ENCODE results near the gene RHBDF2.

Gene RHBDF2

DNA sequence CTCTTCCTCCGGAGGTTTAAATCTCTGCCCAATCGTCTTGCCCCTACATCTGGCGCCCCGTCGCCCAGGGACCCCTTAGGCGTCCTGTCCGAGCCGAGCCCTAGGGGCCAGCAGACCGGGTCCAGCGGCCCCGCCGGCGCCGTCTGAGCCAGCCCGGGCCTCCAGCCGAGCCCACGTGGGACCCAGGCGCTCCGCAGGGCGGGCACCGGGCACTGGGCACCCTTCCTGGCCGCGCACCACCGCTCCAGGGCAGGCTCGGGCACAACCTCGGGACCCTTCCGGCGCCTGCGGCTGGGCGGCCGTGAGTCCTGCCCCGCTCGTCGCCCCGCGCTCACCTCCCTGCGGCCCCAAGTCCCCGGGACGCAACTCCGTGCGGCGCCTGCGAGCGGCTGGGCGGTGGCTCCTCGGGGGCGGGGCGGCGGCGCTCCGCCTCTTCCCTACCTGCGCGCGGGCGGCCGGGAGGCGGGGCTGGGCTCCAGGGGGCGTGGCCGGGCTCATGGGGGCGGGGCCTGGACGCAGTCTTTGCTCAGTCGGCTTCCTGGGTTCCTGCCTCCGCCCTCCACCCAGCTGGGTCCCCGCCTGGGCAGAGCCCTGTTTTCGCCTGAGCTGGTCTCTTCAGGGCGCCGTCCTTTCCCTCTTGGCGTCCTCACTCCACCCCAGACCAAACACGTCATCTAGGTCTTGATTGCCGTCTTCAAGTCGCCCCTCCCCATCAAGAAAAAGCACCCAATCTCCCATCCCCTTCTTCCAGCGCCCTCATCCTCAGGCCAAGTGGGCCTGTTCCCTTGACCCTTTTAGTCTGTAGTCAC is at the start of gene RHBDF2:
Gene RHBDF2 (minus strand): TSS at position 406 of the 809 bp plus-strand sequence. CDS start 19,899 bp downstream, outside the sequence.
- DNase-seq (ENCODE audit: low read depth), result peak; percentile 93

DNA sequence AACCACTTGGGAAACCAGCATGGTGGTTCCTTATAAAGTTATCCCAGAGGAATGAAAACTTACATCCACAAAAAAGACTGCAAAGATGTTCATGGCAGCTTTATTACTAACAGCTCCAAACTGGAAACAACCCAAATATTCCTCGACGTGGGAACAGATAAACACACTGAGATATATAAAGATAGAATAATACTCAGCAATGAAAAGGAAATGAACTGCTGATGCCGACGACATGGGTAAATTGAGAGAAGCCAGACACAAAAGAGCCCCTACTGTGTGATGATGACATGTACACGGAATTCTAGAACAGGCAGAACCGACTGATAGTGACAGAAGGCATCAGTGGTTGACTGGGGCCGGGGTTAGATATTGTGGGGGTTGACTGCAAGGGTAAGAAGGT is 48.3 kb upstream of the RHBDF2 start:
- DNase-seq (ENCODE audit: low read depth), result no peak

GRCh38 chr17:76549215-76549518 is 47.9 kb upstream of the RHBDF2 start:
- no peak for DNase-seq (ENCODE audit: low read depth)

- DNase-seq (ENCODE audit: low read depth), result no peak
These were observed 47.4 kb upstream of the RHBDF2 start for GRCh38 chr17:76548378-76549214.

DNA sequence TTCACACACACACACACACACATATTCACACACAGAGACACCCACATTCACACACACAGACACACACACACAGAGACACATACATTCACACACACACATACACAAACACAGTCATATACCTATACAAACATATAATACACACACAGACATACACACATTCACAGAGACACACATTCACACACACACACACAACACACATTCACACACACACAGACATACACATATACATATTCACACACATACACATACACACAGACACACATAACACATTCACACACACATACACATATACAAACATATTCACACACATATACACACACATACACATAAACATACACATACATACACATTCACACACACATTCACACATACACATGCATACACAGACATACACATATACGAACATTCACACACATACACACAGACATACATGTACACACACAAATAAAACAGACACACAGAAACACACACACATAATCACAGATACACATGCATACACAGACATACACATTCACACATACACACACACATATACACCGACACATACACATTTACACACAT is 46.5 kb upstream of the RHBDF2 start:
- no peak for DNase-seq (ENCODE audit: low read depth)

GRCh38 chr17:76547183-76547641 is 46.0 kb upstream of the RHBDF2 start:
- peak; percentile 46 for DNase-seq (ENCODE audit: low read depth)

DNA sequence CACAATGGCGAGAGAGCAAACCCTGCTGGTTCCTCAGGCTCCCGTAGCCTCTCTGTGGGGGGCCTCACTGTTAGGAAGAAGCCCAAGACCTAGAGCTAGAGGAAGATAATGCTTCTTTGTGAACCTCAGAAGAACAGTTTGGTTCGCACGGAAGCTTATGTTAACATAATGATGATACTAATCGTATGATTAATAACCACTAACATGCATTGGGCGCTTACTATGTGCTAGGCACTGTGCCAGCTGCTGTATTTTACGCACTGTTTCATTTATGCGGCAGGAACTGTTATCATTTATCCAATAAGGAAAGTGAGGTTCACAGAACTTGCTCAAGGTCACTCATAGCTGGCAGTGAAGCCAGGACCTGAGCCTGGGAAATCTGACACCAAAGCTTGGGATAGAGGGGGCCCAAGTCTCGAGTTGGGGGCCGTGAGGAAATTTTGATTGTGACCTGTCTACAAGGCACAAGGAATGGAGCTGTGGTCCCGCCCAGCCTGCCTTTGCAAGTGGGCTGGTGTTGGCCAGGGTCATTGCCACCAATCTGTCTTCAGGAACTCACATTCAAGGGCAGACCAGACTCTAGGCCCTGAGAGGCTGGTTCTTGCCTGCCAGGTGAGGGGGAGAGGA is 45.4 kb upstream of the RHBDF2 start:
- DNase-seq (ENCODE audit: low read depth), result no peak

GRCh38 chr17:76545918-76546555 is 44.8 kb upstream of the RHBDF2 start:
- DNase-seq (ENCODE audit: low read depth), result no peak

- DNase-seq (ENCODE audit: low read depth), result no peak
These were observed 43.5 kb upstream of the RHBDF2 start for GRCh38 chr17:76544546-76545365.

DNA sequence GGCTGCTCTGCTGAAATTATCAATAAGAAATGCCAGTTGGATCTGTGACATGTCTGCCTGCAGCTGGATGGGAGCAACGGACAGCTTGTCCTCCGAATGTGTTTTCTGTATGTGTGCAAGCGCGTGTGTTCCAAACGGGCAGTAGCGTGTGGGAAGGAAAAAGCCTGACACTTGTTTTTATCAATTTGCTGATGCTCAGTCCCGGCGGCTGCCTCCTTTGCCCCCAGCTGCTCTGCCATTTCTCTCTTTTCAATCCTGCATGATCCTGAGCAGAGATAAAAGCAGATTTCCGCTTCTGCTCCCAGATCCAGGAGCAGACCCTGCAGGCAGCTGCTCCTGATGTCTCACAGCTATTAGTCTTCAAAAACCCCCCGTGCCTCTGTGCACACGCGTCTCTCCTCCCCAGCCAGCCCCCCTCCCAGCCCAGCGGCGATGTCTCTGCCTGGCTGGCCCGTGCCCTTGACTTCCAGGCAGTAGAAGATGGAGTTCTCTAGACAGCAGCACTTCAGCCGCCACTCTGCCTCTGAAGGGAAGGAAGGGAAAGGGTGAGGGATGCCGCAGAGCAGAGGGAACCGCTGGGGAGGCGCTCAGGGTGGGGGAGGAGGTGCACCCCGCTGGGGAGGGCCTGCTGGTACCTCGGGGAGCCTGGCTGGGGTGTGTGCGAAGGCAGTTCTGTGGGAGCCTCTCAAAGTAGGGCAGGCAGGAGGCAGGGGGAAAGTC is 42.8 kb upstream of the RHBDF2 start:
- DNase-seq (ENCODE audit: low read depth), result no peak

- no peak for DNase-seq (ENCODE audit: low read depth)
These were observed 42.2 kb upstream of the RHBDF2 start for GRCh38 chr17:76543482-76543825.

DNA sequence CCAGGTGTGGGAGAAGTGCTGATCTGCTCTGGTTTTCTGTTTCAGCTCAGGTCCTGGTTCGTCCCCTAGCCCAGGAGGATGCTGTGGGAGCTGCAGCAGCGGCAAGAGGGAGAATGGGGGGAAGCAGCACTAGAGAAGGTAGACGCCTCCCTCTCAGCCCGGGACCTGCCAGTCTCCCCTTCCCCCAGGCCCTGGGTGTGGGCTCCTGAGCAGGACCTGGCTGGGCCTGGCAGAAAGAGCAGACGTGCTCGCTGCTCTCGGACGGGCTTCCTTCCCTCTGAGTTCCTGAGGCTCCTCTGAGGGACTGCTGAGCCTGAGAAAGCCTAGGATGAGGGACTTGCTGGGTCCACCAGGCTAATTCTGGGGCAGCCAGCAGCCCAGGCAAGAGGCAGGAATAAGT is 41.8 kb upstream of the RHBDF2 start:
- DNase-seq (ENCODE audit: low read depth), result no peak

GRCh38 chr17:76542566-76542971 is 41.3 kb upstream of the RHBDF2 start:
- no peak for DNase-seq (ENCODE audit: low read depth)

DNA sequence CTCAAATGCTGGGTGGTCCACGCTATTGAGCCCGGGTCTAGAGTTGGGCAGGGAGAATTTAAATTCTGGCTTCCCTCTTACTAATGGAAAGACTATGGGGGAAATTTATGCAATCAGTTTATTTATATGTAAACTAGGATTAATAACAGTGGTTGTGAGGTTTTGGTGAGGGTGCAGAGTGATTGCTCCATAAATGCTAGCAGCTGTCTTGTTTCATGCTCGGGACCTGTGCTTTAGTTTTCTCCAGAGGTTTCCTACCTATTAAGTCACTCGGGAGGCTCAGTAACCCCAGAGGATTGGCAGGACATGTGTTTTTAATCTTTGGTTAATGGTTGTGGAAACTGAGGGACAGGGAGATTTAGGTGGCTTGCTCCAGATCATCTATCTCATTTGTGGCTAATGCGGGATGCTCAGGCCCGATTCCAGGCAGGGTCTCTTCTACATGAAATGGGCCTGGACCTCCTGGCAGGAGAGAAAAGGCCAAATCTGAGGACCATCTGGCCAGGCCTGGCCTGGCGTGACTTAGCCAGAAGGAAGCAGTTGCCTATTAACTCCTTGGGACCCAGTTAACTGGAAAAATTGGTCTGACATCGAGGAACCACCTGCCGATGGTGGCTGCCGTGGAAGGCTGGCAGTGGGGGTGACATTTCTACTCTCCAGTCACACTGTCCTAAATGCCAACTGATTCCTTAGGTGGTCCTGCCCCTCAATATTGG is 40.7 kb upstream of the RHBDF2 start:
- DNase-seq (ENCODE audit: low read depth), result no peak

GRCh38 chr17:76540381-76541300 is 39.4 kb upstream of the RHBDF2 start:
- DNase-seq (ENCODE audit: low read depth), result no peak

GRCh38 chr17:76539631-76540271 is 38.5 kb upstream of the RHBDF2 start, which contains the start of gene PRCD:
TSS of gene PRCD (plus strand) at chr17:76540044. CDS start at chr17:76540142, 98 bp downstream.
- DNase-seq (ENCODE audit: low read depth), result no peak

DNA sequence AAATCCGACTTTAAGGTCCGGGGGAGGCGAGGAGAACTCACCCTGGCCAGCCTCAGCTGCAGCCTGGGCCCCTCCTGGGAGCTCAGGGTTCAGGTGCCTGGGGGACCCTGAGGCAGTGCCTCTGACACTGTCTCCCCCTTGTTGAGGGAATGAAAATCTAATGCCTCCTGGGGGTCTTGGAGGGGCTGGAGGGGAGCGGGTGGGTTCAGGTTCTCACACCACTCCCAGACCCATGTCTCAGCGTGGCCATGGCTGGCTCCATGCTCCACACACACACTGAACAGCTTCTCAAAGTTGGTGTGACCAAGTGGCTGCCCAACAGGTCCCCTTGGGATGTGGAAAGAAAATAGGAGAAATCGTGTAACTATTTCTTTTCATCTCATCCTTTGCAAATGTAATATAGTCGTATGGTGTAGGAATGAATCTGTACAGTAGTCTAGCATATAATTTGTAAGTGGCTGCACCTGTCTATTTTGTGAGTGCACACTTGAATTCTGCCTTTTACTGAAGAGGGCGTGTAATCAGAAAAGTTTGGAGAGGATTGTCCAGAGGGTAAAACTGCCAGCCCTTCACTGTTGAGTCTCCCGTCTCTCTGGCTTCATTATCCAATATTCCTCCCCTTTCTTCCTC is 37.8 kb upstream of the RHBDF2 start:
- no peak for DNase-seq (ENCODE audit: low read depth)

Measured in stimulated activated CD8-positive, alpha-beta memory T cell treated with anti-CD3 and anti-CD28 coated beads, Interleukin-12 subunit alpha, Interleukin-12 subunit beta, amount 100 ng/mL, for 1 hour (primary cell).